ENCODE data around the gene DDAH1.

DDAH1 gene

DNA sequence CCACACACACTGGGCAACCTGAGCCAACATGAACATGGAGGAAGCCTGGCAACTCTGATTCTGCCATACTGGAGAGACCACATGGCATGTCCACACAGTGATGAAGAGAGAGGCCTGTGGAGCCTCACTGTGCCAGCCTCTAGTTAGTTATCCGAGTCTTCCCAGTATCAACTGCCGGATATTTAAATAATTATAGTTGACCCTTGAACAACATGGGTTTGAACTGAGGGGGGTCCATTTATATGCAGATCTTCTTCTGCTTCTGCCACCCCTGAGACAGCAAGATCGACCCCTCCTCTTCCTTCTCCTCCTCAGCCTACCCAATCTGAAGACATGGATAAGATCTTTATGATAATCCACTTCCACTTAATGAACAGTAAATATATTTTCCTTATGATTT, 27.8 kb downstream of the DDAH1 start:
- no peak for DNase-seq

GRCh38 chr1:85433096-85433495, 31.9 kb downstream of the DDAH1 start:
- no peak for DNase-seq

DNA sequence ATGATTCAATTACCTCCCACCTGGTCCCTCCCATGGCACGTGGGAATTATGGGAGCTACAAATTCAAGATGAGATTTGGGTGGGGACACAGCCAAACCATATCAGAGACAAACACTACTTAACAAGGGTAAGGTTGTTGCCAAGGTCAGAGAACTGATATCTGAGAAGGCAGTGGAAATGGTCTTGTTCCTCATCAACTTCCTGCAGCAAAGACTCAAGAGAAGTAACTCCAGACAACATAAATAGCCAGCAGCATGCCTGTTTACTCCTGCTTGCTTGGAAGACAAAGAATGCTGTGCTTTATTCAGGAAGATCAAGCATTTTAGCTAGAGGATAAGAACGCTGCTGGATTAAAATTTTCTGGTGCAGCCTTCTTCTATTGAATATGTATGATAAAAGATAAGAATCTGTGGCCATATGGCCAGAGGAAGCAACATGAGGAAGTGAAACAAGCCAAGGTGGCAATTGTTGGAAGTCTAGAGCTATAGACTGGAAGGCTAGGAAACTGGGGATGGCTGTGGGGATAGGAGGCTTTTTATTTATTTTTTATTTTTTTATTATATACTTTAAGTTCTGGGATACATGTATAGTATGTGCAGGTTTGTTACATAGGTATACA, 36.4 kb downstream of the DDAH1 start:
- no peak for DNase-seq

GRCh38 chr1:85427849-85428248, 37.1 kb downstream of the DDAH1 start:
- no peak for DNase-seq

- DNase-seq: no peak
These were observed 37.6 kb downstream of the DDAH1 start for GRCh38 chr1:85427331-85427730.

DNA sequence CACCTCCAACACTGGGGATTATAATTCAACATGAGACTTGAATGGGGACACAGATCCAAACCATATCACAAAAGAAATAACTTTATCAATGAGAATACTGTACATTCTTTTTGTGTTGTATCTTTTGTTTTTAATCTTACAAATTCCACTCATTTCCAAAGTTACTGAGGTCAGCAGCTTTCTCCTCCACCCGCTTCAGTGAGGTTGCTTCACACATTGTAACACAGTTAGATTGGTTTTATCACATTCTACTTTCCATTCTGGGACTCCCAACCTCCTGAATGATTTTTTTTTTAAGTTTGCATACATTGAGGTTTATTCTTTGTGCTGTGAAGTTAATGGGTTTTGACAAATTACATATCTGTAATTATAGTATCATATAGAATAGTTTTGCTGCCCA, 43.8 kb downstream of the DDAH1 start:
- DNase-seq: no peak

DNA sequence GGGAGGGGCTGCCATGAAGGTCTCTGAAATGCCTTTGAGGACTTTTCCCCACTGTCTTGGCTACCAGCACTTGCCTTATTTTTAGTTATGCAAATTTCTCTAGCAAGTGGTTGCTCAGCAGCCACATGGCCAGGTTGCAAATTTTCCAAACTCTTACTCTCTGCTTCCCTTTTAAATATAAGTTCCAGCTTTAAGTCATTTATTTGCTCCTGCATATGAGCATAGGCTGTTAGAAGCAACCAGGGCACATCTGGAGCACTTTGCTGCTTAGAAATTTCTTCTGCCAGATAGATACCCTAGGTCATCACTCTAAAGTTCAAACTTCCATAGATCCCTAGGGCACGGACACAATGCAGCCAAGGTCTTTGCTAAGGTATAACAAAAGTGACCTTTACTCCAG, 44.8 kb downstream of the DDAH1 start:
- no peak for DNase-seq

DNA sequence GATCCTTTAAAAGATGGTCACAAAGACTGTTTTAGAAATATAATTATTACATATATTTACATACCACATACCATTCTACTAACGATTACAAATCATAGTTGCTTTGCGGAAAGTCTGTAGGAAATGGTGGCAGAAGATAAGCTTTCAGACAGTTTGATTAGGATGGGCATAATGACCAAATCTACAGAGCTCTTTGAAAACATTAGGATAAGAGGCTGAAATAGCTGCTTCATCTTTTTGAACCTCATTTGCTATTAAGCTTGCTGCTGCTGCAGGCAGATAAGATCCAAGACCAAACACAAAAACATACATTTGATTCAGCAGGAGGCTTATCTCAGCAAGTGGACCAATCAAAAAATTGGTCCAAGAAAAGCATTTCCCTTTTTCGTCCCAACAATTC, 47.1 kb downstream of the DDAH1 start:
- DNase-seq: no peak

DNA sequence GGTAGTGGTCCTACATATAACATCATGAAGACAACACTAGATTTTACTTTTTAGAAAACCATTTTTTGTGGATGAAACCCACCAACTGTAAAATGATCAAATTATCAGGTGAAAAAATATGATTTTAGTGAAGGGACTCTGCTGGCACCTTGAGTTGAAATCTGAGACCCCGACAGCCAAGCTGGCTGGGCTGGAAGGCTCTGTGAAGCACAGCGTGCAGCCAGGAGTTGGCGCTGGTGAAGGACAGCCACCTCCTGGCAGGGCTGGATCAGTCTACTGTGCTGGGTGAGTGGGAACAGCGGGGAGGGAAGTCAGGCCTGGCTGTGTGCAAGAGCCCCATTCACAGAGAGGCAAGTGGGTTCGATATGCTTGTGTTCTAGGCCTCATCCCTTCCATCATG, 47.9 kb downstream of the DDAH1 start:
- DNase-seq: no peak

DNA sequence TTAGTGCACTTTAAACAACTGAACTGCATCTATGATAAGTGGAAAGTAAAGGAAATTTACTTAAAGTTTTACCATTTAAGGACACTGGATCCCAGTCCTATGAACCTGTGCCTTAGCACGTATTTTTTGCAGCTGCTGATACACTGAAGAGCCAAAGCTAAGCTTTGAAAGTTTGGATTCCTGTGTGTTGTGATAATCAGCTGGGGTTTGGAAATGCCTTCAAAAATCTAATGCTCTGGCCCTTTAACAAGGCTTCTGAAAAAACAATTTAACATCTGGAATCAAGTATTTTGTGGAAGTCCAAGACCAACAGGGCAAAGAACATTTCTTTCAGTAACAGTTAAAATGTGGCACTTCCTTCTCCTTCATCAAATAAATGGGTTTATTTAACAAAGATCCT, 51.8 kb downstream of the DDAH1 start:
- no peak for DNase-seq

DNA sequence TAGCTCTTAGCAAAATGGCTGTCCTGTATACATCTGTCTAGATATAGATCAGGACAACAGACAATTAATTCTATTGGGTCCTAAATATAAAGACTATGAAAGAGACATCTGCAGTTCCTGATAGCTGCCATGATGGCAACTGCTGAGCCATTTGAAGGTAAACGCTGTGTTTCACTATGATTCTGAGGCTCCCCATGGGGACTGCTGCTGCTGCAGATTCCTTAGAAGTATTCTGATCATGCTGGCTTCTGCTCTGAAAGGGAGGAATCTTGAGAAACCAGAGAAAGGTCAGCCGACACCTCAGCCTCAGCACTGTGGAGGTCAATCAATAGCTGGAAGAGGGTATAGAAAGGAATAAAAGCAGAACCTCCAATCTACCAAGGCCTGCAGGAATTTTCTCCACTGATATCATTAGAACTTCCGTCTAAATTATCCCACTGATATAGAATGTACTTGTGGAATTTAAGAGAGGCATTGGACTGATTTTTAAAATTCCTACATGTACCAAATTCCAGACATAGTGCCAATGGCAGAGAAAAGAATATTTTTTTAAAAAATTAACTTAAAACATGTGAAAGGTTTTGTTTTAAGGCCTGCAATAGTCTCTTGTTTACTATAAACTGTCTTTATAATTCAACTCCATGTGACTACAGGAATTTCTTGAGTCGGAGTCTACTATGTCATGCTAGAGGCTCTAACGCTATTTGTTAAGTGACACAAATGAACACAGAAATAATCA, 53.2 kb downstream of the DDAH1 start:
- no peak for DNase-seq

DNA sequence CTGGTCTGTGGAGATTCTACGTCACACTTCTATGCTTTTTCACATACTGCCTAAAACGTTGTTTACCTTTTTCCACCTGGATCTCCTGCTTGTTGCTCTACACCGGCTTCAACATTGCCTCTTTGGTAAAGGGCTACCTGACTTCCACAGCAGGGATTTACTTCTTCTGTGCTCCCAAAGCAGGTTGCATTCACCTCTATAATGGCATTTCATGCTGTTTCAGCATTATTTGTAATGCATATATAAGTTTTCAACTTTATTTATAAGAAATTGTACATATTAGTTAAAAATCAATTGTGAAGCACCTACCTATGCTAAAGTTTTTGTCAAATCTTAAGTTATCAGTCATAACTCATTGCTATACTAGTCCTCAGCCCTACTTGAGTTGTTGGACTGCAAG, 55.4 kb downstream of the DDAH1 start:
- DNase-seq: no peak

DNA sequence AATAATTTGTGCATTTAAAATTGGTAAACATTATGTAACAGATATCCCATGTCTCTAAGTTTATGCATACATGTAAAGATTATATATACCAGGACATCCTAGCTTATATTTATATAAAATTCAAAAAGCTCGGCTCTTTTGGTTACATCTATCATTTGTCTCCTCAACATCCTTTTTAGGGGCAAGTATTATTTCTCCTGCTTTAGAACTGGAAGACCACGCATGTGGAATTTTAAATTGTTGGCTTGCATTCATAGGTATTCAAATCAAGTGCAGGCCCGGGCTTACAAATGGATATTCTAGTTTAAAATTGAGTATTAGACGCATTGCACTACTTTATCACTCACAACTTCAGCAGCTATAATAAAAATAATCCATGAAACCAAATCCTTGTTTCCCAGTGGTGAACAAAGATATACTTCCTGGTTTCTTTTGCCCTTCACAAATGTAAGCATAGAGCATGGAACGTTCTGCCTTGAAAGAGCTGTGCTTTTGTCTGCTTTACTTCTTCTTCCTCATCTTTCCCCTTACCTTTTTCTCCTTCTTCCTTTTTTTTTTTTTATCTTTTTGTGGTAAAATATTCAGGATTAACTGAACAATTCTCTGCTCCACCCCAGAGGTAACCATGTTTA, 57.1 kb downstream of the DDAH1 start:
- no peak for DNase-seq

GRCh38 chr1:85406887-85407533, 57.9 kb downstream of the DDAH1 start:
- no peak for DNase-seq

- no peak for DNase-seq
These were observed 58.9 kb downstream of the DDAH1 start for GRCh38 chr1:85406081-85406480.

DNA sequence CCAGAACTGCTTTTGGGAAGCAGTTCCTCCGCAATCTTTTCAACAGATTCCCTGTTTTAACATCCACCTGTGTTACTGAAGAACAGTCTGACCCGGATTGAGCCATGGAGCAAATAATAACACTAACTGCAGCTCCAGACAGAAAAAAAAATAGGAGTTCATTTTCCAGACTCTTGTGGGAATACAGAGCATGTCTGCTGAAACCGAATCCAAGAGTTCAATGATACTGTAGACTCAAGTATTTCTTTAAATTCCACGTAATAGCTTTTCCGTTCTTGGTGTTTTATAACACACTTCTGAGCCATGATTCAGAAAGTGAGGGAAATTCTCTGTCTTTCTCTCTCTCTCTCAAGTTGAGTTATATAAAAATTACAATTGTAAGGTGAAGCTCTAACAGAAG, 60.6 kb downstream of the DDAH1 start:
- DNase-seq: no peak

GRCh38 chr1:85398391-85399064, 66.4 kb downstream of the DDAH1 start:
- no peak for DNase-seq

DNA sequence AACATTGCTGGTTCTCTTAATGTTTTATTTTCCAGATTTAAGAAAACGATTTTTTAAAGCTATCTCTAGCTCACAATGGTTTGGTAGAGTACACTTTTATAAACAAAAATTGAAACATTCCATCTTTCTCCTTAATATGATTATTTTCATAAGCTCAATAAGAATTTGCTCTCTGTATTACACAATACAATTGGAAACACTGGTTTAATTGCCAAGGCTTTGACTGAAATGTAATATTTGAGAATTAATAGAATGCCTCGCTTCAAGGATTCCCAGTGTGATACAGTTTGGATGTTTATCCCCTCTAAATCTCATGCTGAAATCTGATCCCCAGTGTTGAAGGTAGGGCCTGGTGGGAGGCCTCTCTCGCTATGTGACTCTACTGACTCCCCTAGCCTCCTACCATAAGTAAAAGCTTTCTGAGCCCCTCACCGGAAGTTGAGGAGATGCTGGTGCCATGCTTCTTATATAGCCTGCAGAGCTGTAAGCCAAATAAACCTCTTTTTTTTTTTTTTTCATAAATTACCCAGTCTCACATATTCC, 67.4 kb downstream of the DDAH1 start:
- no peak for DNase-seq

- DNase-seq: no peak
These were observed 68.8 kb downstream of the DDAH1 start for GRCh38 chr1:85396194-85396593.

- DNase-seq: no peak
These were observed 70.8 kb downstream of the DDAH1 start for GRCh38 chr1:85394130-85394529.

DNA sequence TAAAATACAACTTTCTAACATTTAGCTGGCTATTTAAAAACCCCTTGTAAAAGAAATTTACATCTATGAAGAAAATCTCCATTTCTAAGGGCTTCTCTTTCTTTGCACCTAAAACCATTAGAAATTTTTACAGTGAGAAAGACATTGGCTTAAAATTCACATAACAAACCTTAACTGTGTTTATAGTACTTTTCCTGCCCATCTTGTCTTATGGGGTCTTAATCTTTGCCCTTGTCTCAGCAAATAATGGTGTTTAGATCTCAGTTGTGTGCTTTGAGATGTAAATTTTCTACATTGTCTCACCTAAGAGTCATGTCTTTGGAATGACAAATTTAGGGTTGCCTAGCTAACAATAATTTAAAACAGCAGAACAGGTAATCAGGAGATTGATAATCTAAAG, 71.5 kb downstream of the DDAH1 start:
- DNase-seq: no peak

GRCh38 chr1:85388416-85388815, 76.5 kb downstream of the DDAH1 start:
- no peak for DNase-seq

GRCh38 chr1:85387781-85388180, 77.2 kb downstream of the DDAH1 start:
- DNase-seq: no peak

Measured in activated CD4-positive, alpha-beta T cell treated with anti-CD3 and anti-CD28 coated beads, Interleukin-2, amount 50 U/mL, for 1 hour (primary cell).